Dedifferentiated amniotic fluid mesenchymal stem cell (primary cell): ENCODE data around the gene E2F4.

Experiments used
- DNase-seq: peaks from one replicate; pipeline ENCODE4 v3.0.0-alpha.2; 2016; ENCODE audit errors: extremely low spot score

Gene E2F4

GRCh38 chr16:67208154-67208896, 16.4 kb downstream of the E2F4 start:
- no peak for DNase-seq

- DNase-seq = no peak
These were observed 17.6 kb downstream of the E2F4 start for GRCh38 chr16:67209565-67209964.

- DNase-seq = no peak
These were observed 18.3 kb downstream of the E2F4 start for GRCh38 chr16:67210069-67210937.

GRCh38 chr16:67211674-67212073, 19.7 kb downstream of the E2F4 start:
- DNase-seq = no peak

GRCh38 chr16:67212766-67213165, 20.8 kb downstream of the E2F4 start:
- no peak for DNase-seq

- no peak for DNase-seq
These were observed 21.5 kb downstream of the E2F4 start for GRCh38 chr16:67213197-67214019.

GRCh38 chr16:67215706-67216105, 23.8 kb downstream of the E2F4 start:
- no peak for DNase-seq

GRCh38 chr16:67216612-67217490, 24.9 kb downstream of the E2F4 start:
- DNase-seq = no peak

GRCh38 chr16:67223992-67224391, 32.0 kb downstream of the E2F4 start:
- no peak for DNase-seq

- DNase-seq = no peak
These were observed 34.4 kb downstream of the E2F4 start for GRCh38 chr16:67226295-67226803.

- DNase-seq = peak; percentile 99
These were observed 35.0 kb downstream of the E2F4 start, which contains the start of gene TMEM208 for GRCh38 chr16:67226804-67227566. TMEM208 (plus strand) TSS chr16:67227130; CDS start chr16:67227219, 89 bp downstream.

- no peak for DNase-seq
These were observed 35.6 kb downstream of the E2F4 start for GRCh38 chr16:67227567-67227921.

GRCh38 chr16:67228034-67228785, 36.3 kb downstream of the E2F4 start:
- DNase-seq = no peak

- DNase-seq = no peak
These were observed 37.0 kb downstream of the E2F4 start for GRCh38 chr16:67228905-67229304.

GRCh38 chr16:67229906-67230808, 38.2 kb downstream of the E2F4 start:
- DNase-seq = no peak

GRCh38 chr16:67230809-67231660, 39.1 kb downstream of the E2F4 start:
- no peak for DNase-seq

GRCh38 chr16:67233596-67233995, 41.6 kb downstream of the E2F4 start:
- no peak for DNase-seq
